ENCODE data around the gene HOXA9.
A peak's percentile ranks its signal among the peaks of the same experiment; 100 is the strongest.

DNA sequence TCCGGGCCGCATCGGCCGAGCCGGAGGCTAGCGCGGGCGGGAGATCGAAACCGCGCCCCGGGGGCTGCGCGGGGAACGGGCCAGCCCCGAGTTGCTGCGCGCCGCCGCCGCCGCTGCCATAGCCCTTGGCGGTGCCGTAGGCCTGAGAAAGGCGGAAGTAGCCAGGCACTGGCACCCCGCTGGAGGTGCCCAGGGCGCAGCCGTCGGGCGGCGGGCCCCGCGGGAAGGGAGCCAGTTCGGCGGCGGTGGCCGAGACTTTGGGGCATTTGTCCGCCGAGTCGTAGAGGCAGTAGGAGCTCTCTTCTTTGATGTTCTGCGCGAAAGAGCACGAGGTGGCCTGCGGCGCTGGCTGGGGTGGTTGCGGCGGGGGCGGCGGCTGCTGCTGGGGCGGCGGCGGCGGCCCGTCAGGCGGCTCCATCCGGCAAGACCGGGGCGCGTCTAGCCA lies 8.2 kb upstream of the HOXA9 start:
- TF ChIP-seq, protein P1, sequence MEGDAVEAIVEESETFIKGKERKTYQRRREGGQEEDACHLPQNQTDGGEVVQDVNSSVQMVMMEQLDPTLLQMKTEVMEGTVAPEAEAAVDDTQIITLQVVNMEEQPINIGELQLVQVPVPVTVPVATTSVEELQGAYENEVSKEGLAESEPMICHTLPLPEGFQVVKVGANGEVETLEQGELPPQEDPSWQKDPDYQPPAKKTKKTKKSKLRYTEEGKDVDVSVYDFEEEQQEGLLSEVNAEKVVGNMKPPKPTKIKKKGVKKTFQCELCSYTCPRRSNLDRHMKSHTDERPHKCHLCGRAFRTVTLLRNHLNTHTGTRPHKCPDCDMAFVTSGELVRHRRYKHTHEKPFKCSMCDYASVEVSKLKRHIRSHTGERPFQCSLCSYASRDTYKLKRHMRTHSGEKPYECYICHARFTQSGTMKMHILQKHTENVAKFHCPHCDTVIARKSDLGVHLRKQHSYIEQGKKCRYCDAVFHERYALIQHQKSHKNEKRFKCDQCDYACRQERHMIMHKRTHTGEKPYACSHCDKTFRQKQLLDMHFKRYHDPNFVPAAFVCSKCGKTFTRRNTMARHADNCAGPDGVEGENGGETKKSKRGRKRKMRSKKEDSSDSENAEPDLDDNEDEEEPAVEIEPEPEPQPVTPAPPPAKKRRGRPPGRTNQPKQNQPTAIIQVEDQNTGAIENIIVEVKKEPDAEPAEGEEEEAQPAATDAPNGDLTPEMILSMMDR (IDR thresholded peaks at IDR 0.05): no peak
- TF ChIP-seq EZH2 (IDR thresholded peaks at IDR 0.05): peak; percentile 99
